NCI-H510A (cell line): ENCODE measurements around the gene CZIB.
A peak's percentile ranks its signal among the peaks of the same experiment; 100 is the strongest.
"Not testable (repeated sequence)": the region's sequence is repeated elsewhere in the genome, so short reads cannot be mapped to it uniquely, and the experiment has no call there.

Experiments
- DNase-seq: peaks from one replicate; lab custom pipeline; 2025; lab: John Stamatoyannopoulos, UW

Gene CZIB

DNA sequence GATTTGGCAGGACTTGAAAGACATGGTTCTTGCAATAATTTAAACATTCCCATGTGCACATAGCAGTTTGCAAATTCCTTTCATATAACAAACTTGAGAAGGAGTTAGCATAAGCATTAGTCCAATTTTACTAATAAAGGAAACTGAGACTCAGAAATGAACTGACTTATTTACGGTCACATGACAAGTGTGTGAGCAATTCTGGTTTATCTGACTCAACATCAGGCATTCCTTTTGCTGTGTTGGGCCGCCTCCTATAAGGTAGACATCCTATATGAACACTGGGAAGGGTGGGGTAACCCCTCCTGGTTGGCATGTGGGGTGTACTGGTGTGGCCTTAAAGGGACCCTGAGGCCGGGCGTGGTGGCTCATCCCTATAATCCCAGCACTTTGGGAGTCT lies 32.3 kb downstream of the CZIB start:
- no peak for DNase-seq

DNA sequence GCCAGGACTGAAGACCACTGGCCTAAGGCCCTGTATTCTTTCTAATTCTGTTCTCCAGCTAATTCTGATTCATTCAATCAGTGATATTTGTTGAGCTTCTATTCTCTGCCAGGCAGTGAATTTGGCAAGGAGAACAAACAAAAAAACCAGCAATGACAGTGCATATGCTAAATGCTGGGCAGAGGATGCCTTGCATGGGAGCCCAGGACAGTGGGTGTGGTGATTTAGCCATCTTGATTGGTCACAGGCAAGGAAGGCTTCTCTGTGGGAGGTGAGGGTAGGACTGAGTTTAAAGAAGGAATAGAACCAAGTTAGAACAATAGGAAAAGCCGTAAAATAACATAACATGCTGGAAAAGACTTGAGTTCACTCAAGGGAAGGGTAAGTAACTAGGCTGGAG lies 33.0 kb downstream of the CZIB start:
- no peak for DNase-seq

DNA sequence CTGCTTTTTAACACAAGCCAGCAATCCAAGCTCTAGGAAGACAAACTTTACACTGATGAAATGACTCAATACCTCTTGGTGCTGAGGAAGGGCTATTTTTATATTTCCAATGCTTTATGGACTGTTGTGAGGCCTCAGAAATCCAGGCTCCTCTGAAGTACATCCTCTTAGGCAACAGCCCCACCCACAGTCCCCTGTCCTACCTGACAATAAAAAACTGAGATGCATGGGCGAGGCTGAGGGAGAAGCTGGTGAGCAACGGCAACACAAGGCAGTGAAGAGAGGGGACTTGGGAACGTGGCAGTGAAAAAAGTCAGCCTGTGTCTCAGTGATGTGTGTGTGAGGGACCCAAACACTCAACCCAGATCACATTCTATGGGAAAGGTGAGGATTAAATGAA lies 33.9 kb downstream of the CZIB start:
- no peak for DNase-seq

DNA sequence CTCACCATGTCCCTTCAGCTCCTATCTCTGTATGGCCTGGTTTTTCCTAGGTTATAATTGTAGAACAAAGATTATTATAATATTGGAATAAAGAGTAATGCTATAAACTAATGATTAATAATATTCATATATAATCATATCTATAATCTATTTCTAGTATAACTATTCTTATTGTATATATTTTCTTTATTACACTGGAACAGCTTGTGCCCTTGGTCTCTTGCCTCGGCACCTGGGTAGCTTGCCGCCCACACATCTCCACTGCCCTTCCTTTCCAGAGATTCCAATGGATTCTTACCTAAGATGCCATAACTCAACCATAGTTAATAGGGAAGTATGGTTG lies 34.5 kb downstream of the CZIB start:
- not testable (repeated sequence) for DNase-seq

DNA sequence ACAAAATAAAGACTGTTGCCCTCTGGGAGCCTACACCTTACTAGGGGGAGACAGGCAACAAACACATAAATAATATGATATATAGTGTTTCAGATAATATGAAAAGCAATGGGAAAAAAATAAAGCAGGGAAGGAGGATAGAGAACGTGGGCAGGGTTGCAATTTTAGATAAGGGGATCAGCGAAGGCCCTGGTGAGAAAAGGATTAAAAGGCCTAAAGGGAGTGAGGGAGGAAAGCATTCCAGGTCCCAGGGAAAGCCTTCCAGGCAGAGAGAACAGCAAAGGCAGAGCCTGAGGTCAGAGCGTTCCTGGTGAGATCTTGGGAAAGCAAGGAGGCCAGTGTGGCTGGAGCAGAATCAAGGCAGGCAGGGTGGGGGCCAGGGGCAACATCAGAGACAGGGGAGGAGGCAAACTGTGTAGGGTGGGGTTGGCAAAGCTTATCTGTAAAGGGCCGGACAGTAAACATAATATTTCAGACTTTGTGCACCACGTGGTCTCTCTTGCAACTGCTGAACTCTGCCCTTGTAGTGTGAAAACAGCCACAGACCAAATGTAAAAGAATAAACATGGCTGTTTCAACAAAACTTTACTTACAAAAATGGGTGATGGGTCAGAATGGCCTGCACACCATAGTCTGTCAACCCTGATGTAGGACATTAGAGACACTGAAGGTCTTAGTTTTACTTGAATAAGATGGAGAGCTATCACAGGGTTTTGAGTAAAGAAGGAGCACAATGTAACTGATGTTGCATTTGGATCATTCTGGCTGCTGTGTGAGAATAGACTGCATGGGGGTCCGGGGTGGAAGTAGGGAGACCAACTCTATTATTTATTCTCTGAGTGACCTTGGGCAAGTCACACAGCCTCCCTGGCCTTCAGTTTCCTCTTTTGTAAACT lies 37.1 kb downstream of the CZIB start:
- DNase-seq, result no peak

DNA sequence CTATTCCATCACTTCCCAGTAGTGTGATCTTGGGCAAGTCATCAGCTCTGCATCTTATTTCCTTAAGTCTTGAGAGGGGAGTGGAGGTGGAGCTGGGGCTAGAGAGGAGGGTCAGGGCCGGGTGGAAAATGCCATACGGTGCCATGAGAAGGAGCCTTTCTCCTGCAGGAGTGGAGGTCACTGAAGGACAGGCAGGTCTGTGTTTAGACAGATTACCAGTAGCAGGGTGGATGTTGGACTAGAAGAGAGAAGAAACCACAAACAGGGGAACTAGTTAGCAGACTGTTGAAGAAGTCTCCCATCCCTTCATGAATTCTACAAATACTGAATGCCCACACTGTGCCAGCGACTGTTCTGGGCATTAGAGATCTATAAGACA lies 37.7 kb downstream of the CZIB start:
- no peak for DNase-seq

DNA sequence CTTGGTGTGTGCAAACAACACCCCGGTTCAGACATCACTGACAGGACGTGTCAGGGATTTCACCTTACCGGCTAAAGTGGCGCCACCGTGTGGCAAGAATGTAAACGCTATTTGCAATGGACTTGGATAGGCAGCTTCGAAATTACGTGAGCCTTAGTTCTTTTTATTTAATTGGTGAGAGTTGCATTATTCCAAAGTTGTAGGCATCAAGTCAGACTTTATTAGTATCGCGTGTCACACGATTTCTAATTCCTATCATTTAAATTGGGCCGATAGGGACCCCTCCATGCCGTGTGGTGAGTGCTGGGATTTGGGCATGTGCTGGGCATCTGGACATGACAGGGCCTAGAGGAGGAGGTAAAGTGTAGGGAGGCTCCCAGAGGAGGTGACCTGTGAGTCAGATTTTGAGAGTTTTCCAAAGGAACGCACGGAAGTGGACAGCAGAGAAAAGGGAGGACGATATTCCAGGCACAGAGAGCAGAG lies 38.3 kb downstream of the CZIB start:
- no peak for DNase-seq

DNA sequence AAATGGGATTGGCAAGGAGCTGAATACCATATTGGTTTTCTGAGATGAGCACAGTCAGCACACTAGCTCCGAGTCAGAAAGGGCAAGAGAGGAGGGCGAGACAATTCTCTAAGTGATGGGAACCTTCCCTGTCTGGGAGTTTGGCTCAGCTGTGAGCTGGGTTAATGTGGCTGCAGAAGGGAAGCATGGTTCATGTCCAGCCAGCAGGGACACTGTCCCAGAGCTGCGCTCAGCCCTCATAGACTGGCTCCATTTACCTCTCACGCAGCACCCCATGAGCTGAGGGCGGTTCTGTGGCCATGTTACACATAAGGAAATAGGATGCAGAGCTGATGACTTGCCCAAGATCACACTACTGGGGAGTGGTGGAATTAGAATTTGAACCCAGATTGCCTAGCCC lies 39.5 kb downstream of the CZIB start:
- no peak for DNase-seq

DNA sequence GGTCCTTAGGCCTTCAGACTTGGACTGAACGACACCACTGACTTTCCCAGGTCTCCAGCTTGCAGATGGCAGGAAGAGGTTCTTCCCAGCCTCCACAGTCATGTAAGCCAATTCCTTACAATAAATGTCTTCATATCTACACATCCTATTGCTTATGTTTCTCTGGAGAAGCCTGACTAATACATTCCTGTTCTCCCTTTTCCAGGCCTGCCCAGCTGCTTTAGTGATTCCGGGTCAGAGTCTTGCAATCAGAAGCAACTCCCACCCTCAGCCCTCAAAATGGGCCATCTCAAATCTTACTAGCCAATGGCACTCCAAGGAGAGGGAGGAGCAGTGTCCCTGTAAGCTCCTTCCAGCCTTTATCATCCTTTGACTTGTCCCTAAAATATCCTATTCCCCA lies 40.2 kb downstream of the CZIB start:
- DNase-seq, result no peak

DNA sequence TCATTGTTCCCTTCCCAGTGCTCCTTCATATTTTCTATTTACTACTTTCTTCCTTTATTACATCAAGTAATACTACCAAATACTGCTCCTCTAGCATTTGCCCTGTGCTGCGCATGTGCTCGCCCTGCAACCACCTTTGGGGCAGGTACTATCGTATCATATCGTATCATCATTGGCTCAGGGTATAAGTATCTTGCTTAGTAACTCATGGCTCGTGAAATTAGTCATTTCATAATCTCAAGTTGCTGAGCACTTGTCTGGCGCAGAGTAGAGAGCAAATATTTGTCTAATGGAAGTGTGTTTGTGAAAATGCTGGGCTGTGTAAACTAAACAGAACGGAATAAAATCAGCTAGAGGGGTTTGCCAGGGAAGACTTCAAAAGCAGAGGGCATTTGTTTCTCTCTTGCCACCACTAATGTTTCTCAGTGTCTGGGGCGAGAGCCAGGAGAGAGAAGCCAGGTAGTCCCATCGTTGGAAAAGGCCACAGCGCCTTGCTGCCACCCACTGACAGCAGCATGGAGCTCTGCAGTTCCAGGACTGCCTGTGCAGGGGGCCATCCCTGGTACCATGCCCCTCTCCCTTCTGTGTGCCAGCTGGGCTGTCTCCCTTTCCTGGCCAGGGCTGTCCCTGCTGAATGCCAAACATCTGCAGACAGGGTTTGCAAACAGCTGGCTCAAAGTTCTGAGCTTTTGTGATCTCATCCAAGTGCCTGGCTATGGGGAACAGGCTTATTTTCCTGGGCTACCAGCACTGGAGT lies 43.8 kb downstream of the CZIB start:
- DNase-seq, result peak; percentile 50

DNA sequence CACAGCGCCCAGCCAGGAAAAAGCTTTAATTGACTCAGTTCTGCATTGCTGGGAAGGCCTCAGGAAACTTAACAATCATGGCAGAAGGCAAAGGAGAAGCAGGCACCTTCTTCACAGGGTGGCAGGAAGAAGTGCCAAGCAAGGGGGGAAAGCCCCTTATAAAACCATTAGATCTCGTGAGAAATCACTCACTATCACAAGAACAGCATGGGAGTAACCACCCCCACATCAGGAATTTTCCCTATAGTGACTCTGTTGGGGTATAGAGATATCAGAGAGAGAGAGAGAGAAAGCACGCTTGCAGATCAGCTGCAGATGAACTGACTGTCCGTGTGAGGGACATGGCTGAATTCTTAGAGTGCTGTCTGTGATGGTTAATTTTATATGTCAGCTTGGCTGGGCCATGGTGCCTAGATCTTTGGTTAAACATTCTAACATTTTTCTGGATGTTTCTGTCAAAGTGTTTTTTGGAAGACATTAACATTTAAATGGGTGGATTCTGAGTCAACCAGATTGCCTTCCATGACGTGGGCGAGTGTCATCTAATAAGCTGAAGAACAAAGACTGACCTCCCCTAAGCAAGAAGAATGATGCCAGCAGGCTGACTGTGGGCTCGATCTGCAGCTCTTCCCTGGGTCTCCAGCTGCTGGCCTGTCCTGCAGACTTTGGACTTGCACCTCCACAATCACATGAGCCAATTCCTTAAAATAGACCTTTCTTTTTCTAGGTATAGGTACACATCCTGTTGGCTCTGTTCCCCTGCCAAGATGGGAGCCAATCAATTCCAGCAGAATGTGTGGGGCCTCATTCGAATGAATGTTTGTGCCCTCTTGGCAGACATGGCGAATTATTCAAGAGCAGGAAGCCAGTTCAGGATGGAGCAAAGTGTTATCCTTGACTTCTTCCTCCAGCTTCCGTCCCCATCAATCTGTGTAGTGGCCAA lies 45.2 kb downstream of the CZIB start:
- no peak for DNase-seq

DNA sequence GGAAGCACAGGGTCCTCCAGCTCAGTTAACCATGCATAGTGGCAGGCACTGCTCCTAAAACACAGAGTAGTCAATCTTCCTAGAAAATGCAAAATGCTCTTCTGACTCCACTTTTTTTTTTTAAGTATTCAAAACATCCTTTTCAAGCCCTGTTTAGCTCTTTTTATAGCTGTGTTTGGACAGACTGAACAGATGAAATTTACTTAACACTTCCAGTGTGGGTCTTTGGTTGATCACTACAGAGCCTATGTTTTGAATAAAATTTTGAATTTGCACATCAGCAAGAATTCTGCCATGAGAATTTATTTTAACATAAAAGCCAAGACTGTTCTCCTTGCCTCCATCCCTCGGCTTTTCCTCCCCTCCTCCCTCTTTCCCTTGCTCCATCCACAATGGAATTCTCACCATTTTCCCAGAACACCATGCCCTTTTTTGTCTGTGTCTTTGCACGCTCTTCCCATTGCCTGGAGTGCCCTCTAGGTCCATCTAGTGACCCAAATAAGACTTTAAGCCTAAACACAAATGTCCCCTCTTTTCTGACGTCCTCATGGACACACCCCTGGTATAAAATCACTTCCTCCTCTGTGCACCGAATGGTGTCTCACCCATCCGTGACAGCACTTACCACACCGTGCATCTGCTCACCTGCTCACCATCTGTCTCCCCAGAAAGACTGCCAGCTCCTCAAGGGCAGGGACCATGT lies 47.9 kb downstream of the CZIB start:
- DNase-seq, result peak; percentile 32

DNA sequence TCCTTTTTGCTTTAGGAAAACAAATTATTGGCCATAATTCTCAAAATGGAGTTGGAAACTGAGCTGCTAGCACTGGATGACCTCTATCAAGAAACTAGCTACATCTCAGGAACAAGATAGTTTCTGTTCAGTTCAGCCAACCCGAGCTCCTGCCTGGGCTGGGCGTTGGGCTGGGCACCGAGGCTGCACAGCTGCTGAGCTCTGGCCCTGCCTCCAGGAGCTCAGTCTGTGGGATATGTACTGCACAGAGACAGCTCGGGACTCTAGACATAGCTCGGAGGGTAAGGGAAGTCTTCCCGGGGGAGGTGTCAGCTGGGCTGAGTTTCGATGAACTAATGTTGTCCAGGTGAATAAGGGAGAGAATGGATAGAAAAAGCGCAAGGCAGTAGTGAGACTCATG lies 53.5 kb downstream of the CZIB start:
- no peak for DNase-seq

DNA sequence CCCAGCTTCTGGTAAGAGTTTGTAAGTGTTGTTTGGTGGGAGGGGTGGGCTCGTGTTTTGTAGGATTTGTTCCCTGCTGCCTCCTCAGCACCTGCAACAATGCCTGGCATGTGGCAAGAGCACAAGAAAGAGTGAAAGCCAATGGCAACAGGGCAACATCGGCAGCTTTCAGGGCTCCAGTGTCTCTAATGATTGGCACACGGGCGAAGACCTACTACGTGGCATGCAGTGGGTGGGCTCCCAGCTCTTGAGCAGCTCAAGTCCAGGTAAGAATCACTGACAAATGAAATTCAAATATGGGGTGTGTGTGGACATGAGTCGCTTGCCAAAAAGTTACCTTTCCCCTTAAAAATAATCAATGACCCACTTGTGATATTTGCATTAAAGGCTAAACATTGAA lies 54.1 kb downstream of the CZIB start:
- DNase-seq, result no peak

DNA sequence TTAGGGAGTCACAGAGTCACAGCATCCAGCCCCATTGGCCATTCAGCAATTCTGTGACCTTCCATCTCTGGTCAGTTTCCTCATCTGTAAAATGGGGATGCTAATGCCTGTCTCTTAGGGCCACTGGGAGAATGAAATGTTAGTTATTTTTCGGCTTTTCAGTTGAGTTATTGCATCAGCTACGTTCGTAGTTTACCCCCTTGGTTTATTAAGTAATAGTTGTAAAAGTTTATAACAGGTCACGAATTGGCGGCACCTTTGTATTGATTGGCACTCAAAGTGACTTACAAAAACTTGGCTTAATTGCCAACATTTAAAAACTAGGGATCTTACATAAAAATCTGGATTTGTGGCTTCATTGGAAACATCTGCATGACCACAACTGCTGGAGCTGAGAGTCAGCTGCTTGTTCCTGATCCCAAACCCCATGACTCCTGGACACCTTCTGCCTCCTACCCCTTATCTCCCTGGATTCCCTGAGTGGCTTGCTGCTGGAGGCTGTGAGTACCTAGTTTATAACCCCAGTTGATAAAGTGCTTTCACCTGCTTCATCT lies 54.9 kb downstream of the CZIB start:
- DNase-seq, result no peak
